ENCODE measurements around the gene HECTD1. TPM values are rescaled to one million over a fixed set of nuclear protein-coding genes. Genes with fewer than 3 reads are reported as not detected.

Gene HECTD1
- total RNA-seq, 1 experiment from 2014 or later: 101 TPM

- H3K4me1 ChIP-seq (ENCODE audit: control insufficient read depth, insufficient read depth, low read length): peaks cover 5% of the 10 kb centered on the region; the same call in 1 of the 2 replicates
- CTCF ChIA-PET: interaction anchor here (0.6 kb wide), 1 partner anchor 293 kb away, joined by 4 read pairs; no protein-coding TSS in a partner anchor
- ATAC-seq (no peak), DNase-seq (ENCODE audit: low read depth, low spot score) (no peak)
- BruUV-seq (replicated peaks): no TSS peak
- intact Hi-C loops (cut with micrococcal nuclease; ENCODE audit: unreplicated experiment) (loop anchor here (10.0 kb wide), 1 partner anchor 146 kb away; no protein-coding TSS in a partner anchor), in situ Hi-C loops (cut with HindIII; ENCODE audit: low pct_unique_long_range_greater_than_20kb, low sequenced_read_pairs) (no loop called here)
- no peaks in the 10 kb centered on the region for H3K27me3 ChIP-seq (ENCODE audit: control insufficient read depth, insufficient read depth, low read length)
- TF ChIP-seq TCF7L2 (IDR thresholded peaks at IDR 0.05; ENCODE audit: low read depth, low read length): no peak
- TF ChIP-seq POLR2AphosphoS5 (IDR thresholded peaks at IDR 0.05; ENCODE audit: low read depth, low read length): no peak
- TF ChIP-seq SIN3A (IDR thresholded peaks at IDR 0.05; ENCODE audit: borderline replicate concordance, insufficient read depth, low read depth, low read length): no peak
- no peak for TF ChIP-seq REST (IDR thresholded peaks at IDR 0.05; ENCODE audit: insufficient read depth in 1 of 2, low read depth in 2 of 2, low read length in 1 of 2)
- TF ChIP-seq CTCF (IDR thresholded peaks at IDR 0.05): no peak
- POLR2A ChIA-PET: interaction anchor here (0.6 kb wide), 1 partner anchor 16 kb away, joined by 9 read pairs; no protein-coding TSS in a partner anchor
- no peaks in the 10 kb centered on the region; the same call in none of the 2 replicates for H3K36me3 ChIP-seq (ENCODE audit: control insufficient read depth, insufficient read depth, low read length)
- no peaks in the 10 kb centered on the region for H3K9me3 ChIP-seq (ENCODE audit: control insufficient read depth, insufficient read depth, low read depth, low read length)
- H3K27ac ChIP-seq (ENCODE audit: low read length): peak overlapping the region; percentile 93
- H3K4me3 ChIP-seq (ENCODE audit: low read depth in 2 of 2, low read length in 2 of 2): peak overlapping the region; percentile 67 to 71
Measured at GRCh38 chr14:31208546-31209424, 1.2 kb upstream of the HECTD1 start.

- no peaks in the 10 kb centered on the region for H3K27me3 ChIP-seq (ENCODE audit: control insufficient read depth, insufficient read depth, low read length)
- peak overlapping the region; percentile 67 to 75 for H3K4me3 ChIP-seq (ENCODE audit: low read depth in 2 of 2, low read length in 2 of 2)
- DNase-seq (ENCODE audit: low read depth, low spot score): no peak
- no TSS peak for BruUV-seq (replicated peaks)
- POLR2A ChIA-PET: no interaction called here
- H3K4me1 ChIP-seq (ENCODE audit: control insufficient read depth, insufficient read depth, low read length): peaks cover 5% of the 10 kb centered on the region; the same call in 1 of the 2 replicates
- intact Hi-C loops (cut with micrococcal nuclease; ENCODE audit: unreplicated experiment): loop anchor here (10.0 kb wide), 1 partner anchor 147 kb away; no protein-coding TSS in a partner anchor
- CTCF ChIA-PET: interaction anchor here (0.6 kb wide), 1 partner anchor 83 kb away, joined by 3 read pairs; no protein-coding TSS in a partner anchor
- TF ChIP-seq SIN3A (IDR thresholded peaks at IDR 0.05; ENCODE audit: borderline replicate concordance, insufficient read depth, low read depth, low read length) (no peak; the same call in 1 of the 2 replicates), TCF7L2 (IDR thresholded peaks at IDR 0.05; ENCODE audit: low read depth, low read length) (no peak), REST (IDR thresholded peaks at IDR 0.05; ENCODE audit: insufficient read depth in 1 of 2, low read depth in 2 of 2, low read length in 1 of 2) (no peak), POLR2AphosphoS5 (IDR thresholded peaks at IDR 0.05; ENCODE audit: low read depth, low read length) (no peak), CTCF (IDR thresholded peaks at IDR 0.05) (no peak)
- peak overlapping the region; percentile 80 for H3K27ac ChIP-seq (ENCODE audit: low read length)
- in situ Hi-C loops (cut with HindIII; ENCODE audit: low pct_unique_long_range_greater_than_20kb, low sequenced_read_pairs): no loop called here
- ATAC-seq: no peak; the same call in none of the 2 replicates
- H3K9me3 ChIP-seq (ENCODE audit: control insufficient read depth, insufficient read depth, low read depth, low read length): no peaks in the 10 kb centered on the region
- H3K36me3 ChIP-seq (ENCODE audit: control insufficient read depth, insufficient read depth, low read length): peaks cover 4% of the 10 kb centered on the region
Measured at GRCh38 chr14:31207287-31207754, 272 bp downstream of the HECTD1 start.

All from Panc1 (cell line).